ENCODE data around the gene REM2. TPM values are rescaled to one million over a fixed set of nuclear protein-coding genes. Genes with fewer than 3 reads are reported as not detected.

REM2 gene
- total RNA-seq, 4 donors from 2014 or later: 0.42 to 0.44 TPM; not detected in 2

GRCh38 chr14:22929961-22930364, 46.9 kb downstream of the REM2 start:
- no peaks in the 10 kb centered on the region for H3K27me3 ChIP-seq
- 3 to 4% methylated on average over 2 of the region's 2 CpGs for WGBS, 2 donors
- TF ChIP-seq POLR2A (IDR thresholded peaks at IDR 0.05) (no peak), CTCF (IDR thresholded peaks at IDR 0.05) (no peak), EP300 (IDR thresholded peaks at IDR 0.05) (no peak)
- H3K9me3 ChIP-seq: no peaks in the 10 kb centered on the region
- peak overlapping the region; percentile 84 to 97 (median 90) for H3K27ac ChIP-seq
- peaks cover 0 to 20% (median 12%) of the 10 kb centered on the region in 4 donors for H3K4me1 ChIP-seq
- no peak for DNase-seq (ENCODE audit: low spot score in 2 of 2)
- H3K4me3 ChIP-seq: peak overlapping the region; percentile 38 to 86 (median 64)
- peaks cover 0 to 18% (median 7%) of the 10 kb centered on the region in 3 donors for H3K36me3 ChIP-seq

DNA sequence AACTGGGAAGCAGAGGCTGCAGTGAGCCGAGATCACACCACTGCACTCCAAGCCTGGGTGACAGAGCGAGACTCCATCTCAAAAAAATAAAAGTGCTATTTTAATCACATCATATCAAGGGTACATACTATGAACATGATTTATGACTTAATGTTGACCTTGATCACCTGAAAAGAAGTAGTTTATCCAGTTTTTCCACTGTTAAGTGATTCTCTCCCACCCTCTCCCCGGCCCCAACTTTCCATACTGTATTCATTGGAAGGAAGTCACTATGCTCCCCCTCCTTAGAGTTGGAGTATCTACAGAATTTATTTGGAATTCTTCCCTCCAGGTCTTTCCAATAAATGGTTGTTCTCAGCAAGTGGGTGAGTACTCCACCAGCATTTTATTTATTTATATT, 49.1 kb downstream of the REM2 start:
- Histone ChIP-seq H3K27me3 (no peaks in the 10 kb centered on the region), H3K27ac (no peak overlapping the region), H3K36me3 (peaks cover 0 to 9% (median 0%) of the 10 kb centered on the region in 3 donors), H3K4me1 (peaks cover 0 to 20% (median 12%) of the 10 kb centered on the region in 4 donors), H3K9me3 (no peaks in the 10 kb centered on the region), H3K4me3 (no peak overlapping the region)
- no peak for DNase-seq (ENCODE audit: low spot score in 2 of 2)
- no peak for TF ChIP-seq EP300 (IDR thresholded peaks at IDR 0.05)
- TF ChIP-seq POLR2A (IDR thresholded peaks at IDR 0.05): no peak
- no peak for TF ChIP-seq CTCF (IDR thresholded peaks at IDR 0.05)
- 86 to 90% methylated on average over 3 of the region's 3 CpGs for WGBS, 2 donors

DNA sequence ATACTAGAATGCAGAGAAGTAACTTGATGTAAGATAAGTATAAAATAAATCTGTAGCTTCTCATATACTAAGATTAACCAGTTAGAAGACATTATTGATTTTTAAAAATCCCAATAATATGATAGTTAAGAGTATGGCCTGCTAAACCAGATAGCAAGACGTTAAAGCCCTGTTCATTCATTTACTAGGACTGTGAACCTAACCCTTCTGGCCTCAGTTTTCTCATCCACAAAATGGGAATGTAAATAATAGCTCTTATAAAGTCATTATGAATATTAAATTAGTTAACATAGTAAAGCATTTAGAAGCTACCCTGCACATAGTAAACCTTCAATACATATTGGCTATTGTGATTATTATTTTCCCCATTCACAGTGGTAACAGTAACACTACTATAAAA, 52.1 kb downstream of the REM2 start:
- no peaks in the 10 kb centered on the region for H3K27me3 ChIP-seq
- H3K36me3 ChIP-seq: peaks cover 0 to 27% (median 0%) of the 10 kb centered on the region in 3 donors
- no peak overlapping the region for H3K27ac ChIP-seq
- no peak for DNase-seq (ENCODE audit: low spot score in 2 of 2)
- 89 to 91% methylated on average over 1 of the region's 1 CpG for WGBS, 2 donors
- no peaks in the 10 kb centered on the region for H3K9me3 ChIP-seq
- no peak overlapping the region for H3K4me3 ChIP-seq
- TF ChIP-seq EP300 (IDR thresholded peaks at IDR 0.05) (no peak), POLR2A (IDR thresholded peaks at IDR 0.05) (no peak), CTCF (IDR thresholded peaks at IDR 0.05) (no peak)
- peaks cover 0 to 5% (median 0%) of the 10 kb centered on the region in 4 donors for H3K4me1 ChIP-seq

Small RNAs within 50 kb of the gene (small RNA-seq; reads per million reads assigned to genes)
- gene RF00019: not detected

Other genes starting within 250 kb of the REM2 start
- not detected for gene OR6J1, start 238.9 kb upstream of the REM2 start, total RNA-seq
- gene OXA1L, start 116.5 kb upstream of the REM2 start, total RNA-seq: 10 to 100 TPM; 65.5 to 79.6 (median 69.6) TPM
- 10 to 100 TPM in 3 of 4 donors, 1 to 10 TPM in 1; 8.4 to 39.8 (median 19.0) TPM for gene SLC7A7, start 67.8 kb upstream of the REM2 start, total RNA-seq
- 10 to 100 TPM; 26.7 to 44.0 (median 30.2) TPM for gene MRPL52, start 53.3 kb upstream of the REM2 start, total RNA-seq
- 100 to 1,000 TPM; 101 to 222 (median 145) TPM for gene MMP14, start 46.6 kb upstream of the REM2 start, total RNA-seq
- 100 to 1,000 TPM in 2 of 4 donors, 10 to 100 TPM in 2; 82.3 to 151 (median 97.0) TPM for gene LRP10, start 11.5 kb upstream of the REM2 start, total RNA-seq
- 100 to 1,000 TPM in 3 of 4 donors, 10 to 100 TPM in 1; 81.9 to 633 (median 298) TPM for gene RBM23, start 35.9 kb downstream of the REM2 start, total RNA-seq
- gene PRMT5, start 46.2 kb downstream of the REM2 start, total RNA-seq: 10 to 100 TPM; 60.6 to 82.5 (median 76.8) TPM
- 100 to 1,000 TPM in 1 of 4 donors, 10 to 100 TPM in 3; 52.1 to 104 (median 74.3) TPM for gene HAUS4, start 73.9 kb downstream of the REM2 start, total RNA-seq
- gene AJUBA, start 99.3 kb downstream of the REM2 start, total RNA-seq: 10 to 100 TPM; 22.8 to 33.5 (median 28.4) TPM
- 10 to 100 TPM in 1 of 4 donors, 1 to 10 TPM in 3; 8.4 to 18.6 (median 9.5) TPM for gene C14orf93, start 126.9 kb downstream of the REM2 start, total RNA-seq
- 100 to 1,000 TPM in 3 of 4 donors, 10 to 100 TPM in 1; 90.2 to 154 (median 113) TPM for gene PSMB5, start 151.7 kb downstream of the REM2 start, total RNA-seq
- gene PSMB11, start 159.0 kb downstream of the REM2 start, total RNA-seq: not detected
- gene CDH24, start 174.3 kb downstream of the REM2 start, total RNA-seq: 10 to 100 TPM in 1 of 4 donors, 1 to 10 TPM in 3; 3.9 to 11.1 (median 6.0) TPM
- 100 to 1,000 TPM in 3 of 4 donors, 10 to 100 TPM in 1; 96.5 to 143 (median 108) TPM for gene ACIN1, start 211.9 kb downstream of the REM2 start, total RNA-seq
- gene C14orf119, start 212.3 kb downstream of the REM2 start, total RNA-seq: 10 to 100 TPM; 15.5 to 35.1 (median 21.7) TPM
- gene CIROP, start 221.8 kb downstream of the REM2 start, total RNA-seq: not detected
- gene CEBPE, start 236.0 kb downstream of the REM2 start, total RNA-seq: not detected